Spleen (tissue), 11 donors: ENCODE measurements around the gene P3H1. TPM values are rescaled to one million over a fixed set of nuclear protein-coding genes. Genes with fewer than 3 reads are reported as not detected.

Experiments used
- DNase-seq: peaks from one replicate; pipeline ENCODE4 v3.0.0-alpha.2; 2020
- H3K27ac ChIP-seq, 8 donors: fragments of 200-600 bp; sonication (generic) in 7 of 8; 1 replicate in 4 of 8; 2 replicates in 4 of 8; pipeline versions ENCODE4 v1.5.0 to v1.8.0; 2016 to 2021; ENCODE audit warnings: inconsistent platforms in 4 of 8, mild to moderate bottlenecking in 4 of 8, moderate library complexity in 1 of 8
- H3K27me3 ChIP-seq, 7 donors: fragments of 200-600 bp; sonication (generic) in 6 of 7; replicated peaks in 1 of 7; 1 replicate in 4 of 7; 2 replicates in 3 of 7; pipeline versions ENCODE4 v1.5.0 to v1.8.0; 2016 to 2021; ENCODE audit warnings: inconsistent platforms in 3 of 7, mild to moderate bottlenecking in 1 of 7
- H3K36me3 ChIP-seq, 6 donors: fragments of 200-600 bp; sonication (generic) in 5 of 6; 1 replicate in 4 of 6; 2 replicates in 2 of 6; pipeline versions ENCODE4 v1.5.0 to v1.8.0; 2016 to 2021; ENCODE audit warnings: inconsistent platforms in 2 of 6
- H3K4me1 ChIP-seq, 6 donors: fragments of 200-600 bp; sonication (generic) in 5 of 6; 1 replicate in 3 of 6; 2 replicates in 3 of 6; pipeline versions ENCODE4 v1.5.0 to v1.8.0; 2016 to 2021; ENCODE audit warnings: inconsistent platforms in 3 of 6
- H3K4me3 ChIP-seq, 8 donors: fragments of 200-600 bp; sonication (generic) in 7 of 8; 1 replicate in 4 of 8; 2 replicates in 4 of 8; pipeline versions ENCODE4 v1.5.0 to v1.8.0; 2016 to 2021; ENCODE audit warnings: inconsistent platforms in 4 of 8, mild to moderate bottlenecking in 4 of 8, moderate library complexity in 2 of 8
- H3K9me3 ChIP-seq, 8 donors: fragments of 200-600 bp; sonication (generic) in 7 of 8; 1 replicate in 4 of 8; 2 replicates in 4 of 8; pipeline versions ENCODE4 v1.5.0 to v1.8.0; 2016 to 2021; ENCODE audit warnings: inconsistent platforms in 4 of 8
- CTCF ChIP-seq, 11 experiments: fragments of 200-600 bp in 7 of 11; fragments of 450-650 bp in 4 of 11; sonication (generic) in 4 of 11; IDR thresholded peaks in 8 of 11; conservative IDR thresholded peaks in 3 of 11; 1 replicate in 7 of 11; 2 replicates in 4 of 11; pipeline versions ENCODE4 v1.4.0 to v1.8.0; 2016 to 2021; ENCODE audit warnings: antibody characterized with exemption in 11 of 11, inconsistent platforms in 4 of 11, mild to moderate bottlenecking in 1 of 11
- POLR2A ChIP-seq, 3 donors: fragments of 450-650 bp; IDR thresholded peaks; one replicate each; pipeline ENCODE4 v1.5.1; 2017; ENCODE audit warnings: antibody characterized with exemption in 3 of 3, mild to moderate bottlenecking in 1 of 3
- POLR2AphosphoS5 ChIP-seq, 3 donors: sonication (generic); formaldehyde crosslinking; IDR thresholded peaks; one replicate each; pipeline ENCODE4 v1.5.1; 2017; ENCODE audit warnings: antibody characterized with exemption in 3 of 3
- WGBS, 5 donors: extraction: QIAGEN DNeasy Blood & Tissue Kit in 3 of 5; methylation state at CpG; one replicate each; pipeline versions ENCODE4 v1.1.5 to v1.1.7; 2013 to 2018; 5-methylcytosine and 5-hydroxymethylcytosine counted together
- intact Hi-C: fragments of 100-400 bp; cut with DNase I; formaldehyde crosslinking; loops from one replicate; pipeline ENCODE4 v1.15.0; 2023; ENCODE audit warnings: low total_unique reads
- polyA plus RNA-seq, 3 donors: library from polyadenylated mRNA; stranded (reverse); fragments of 200-250 nt; gene quantifications; one replicate each; pipeline ENCODE4 v1.2.1, GENCODE V29; 2013
- total RNA-seq, 7 donors: library from RNA; depleted of rRNA in 3 of 7; stranded (reverse); fragments of >200 nt in 3 of 7; fragmentation: NEBNext Ultra II Directional in 4 of 7; extraction: Animal tissue kit (Norgen Biotek cat#: 25700) in 4 of 7; gene quantifications; one replicate each; pipeline versions ENCODE4 v1.1.0 to v1.2.1, GENCODE V29; 2016 to 2021
- donor health status: healthy with polysubstance abuse.
- donor health status: DM: no; HTN: no; CAD: no; lungs with moderate emphysema.
- donor health status: DM: no; HTN: no; CAD: no.
- donor health status: Bipolar disorder and iron deficiency.
- donor health status: healthy.
- donor health status: DM: no; HTN: no; CAD: no.
- donor health status: DM: yes; HTN: yes; CAD: no.

The P3H1 gene
- total and polyA plus RNA-seq, 10 donors, result 35.1 to 55.8 (median 42.0) TPM

GRCh38 chr1:42797979-42798378, 31.2 kb upstream of the P3H1 start:
- no peak overlapping the region for H3K27ac ChIP-seq
- no peaks in the 10 kb centered on the region for H3K36me3 ChIP-seq
- DNase-seq, result no peak
- no peaks in the 10 kb centered on the region for H3K27me3 ChIP-seq
- no peaks in the 10 kb centered on the region for H3K9me3 ChIP-seq
- no peaks in the 10 kb centered on the region for H3K4me1 ChIP-seq
- TF ChIP-seq CTCF (IDR thresholded peaks at IDR 0.05 in 8 of 11, conservative IDR thresholded peaks at IDR 0.05 in 3 of 11) (no peak), POLR2AphosphoS5 (IDR thresholded peaks at IDR 0.05) (no peak)
- intact Hi-C loops, result no loop called here
- 81 to 95% (median 87%) methylated on average over 5 of the region's 5 CpGs for WGBS, 5 donors
- no peak overlapping the region for H3K4me3 ChIP-seq

- Histone ChIP-seq H3K27ac (no peak overlapping the region), H3K36me3 (no peaks in the 10 kb centered on the region), H3K4me3 (no peak overlapping the region), H3K27me3 (no peaks in the 10 kb centered on the region), H3K9me3 (no peaks in the 10 kb centered on the region), H3K4me1 (no peaks in the 10 kb centered on the region)
- DNase-seq, result no peak
- TF ChIP-seq CTCF (IDR thresholded peaks at IDR 0.05 in 8 of 11, conservative IDR thresholded peaks at IDR 0.05 in 3 of 11) (no peak), POLR2AphosphoS5 (IDR thresholded peaks at IDR 0.05) (no peak), POLR2A (IDR thresholded peaks at IDR 0.05) (no peak)
- intact Hi-C loops, result no loop called here
- WGBS, 5 donors, result 85 to 94% (median 87%) methylated on average over 3 of the region's 3 CpGs
Observed at GRCh38 chr1:42797414-42797813, 30.6 kb upstream of the P3H1 start.

GRCh38 chr1:42793824-42794223, 27.0 kb upstream of the P3H1 start:
- DNase-seq, result no peak
- Histone ChIP-seq H3K27me3 (no peaks in the 10 kb centered on the region), H3K4me3 (no peak overlapping the region), H3K27ac (no peak overlapping the region), H3K36me3 (no peaks in the 10 kb centered on the region), H3K9me3 (no peaks in the 10 kb centered on the region), H3K4me1 (no peaks in the 10 kb centered on the region)
- no peak for TF ChIP-seq POLR2AphosphoS5 (IDR thresholded peaks at IDR 0.05)
- no peak for TF ChIP-seq POLR2A (IDR thresholded peaks at IDR 0.05)
- TF ChIP-seq CTCF (IDR thresholded peaks at IDR 0.05 in 8 of 11, conservative IDR thresholded peaks at IDR 0.05 in 3 of 11), result no peak
- intact Hi-C loops, result no loop called here
- WGBS, 5 donors, result 71 to 91% (median 78%) methylated on average over 2 of the region's 2 CpGs

DNA sequence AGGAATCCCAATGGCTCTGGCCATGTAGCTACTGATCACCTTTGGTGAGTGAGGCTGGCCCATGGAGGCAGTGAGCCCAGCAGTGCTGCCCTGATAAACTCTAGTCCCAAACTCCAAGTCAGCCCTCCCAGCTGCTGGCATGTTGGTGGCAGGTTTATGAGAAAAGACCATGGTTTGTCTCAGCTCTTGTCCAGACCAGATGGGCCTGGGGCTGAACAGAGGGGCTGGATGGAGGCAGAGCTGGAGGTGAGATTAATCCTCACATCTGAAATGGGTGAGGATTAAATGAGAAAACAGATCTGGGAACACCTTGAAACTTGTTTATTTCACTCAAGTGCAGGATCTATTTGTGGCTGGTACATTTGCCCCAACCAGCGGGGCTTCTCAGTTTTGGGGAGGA, 21.2 kb upstream of the P3H1 start:
- no peak for TF ChIP-seq CTCF (IDR thresholded peaks at IDR 0.05 in 8 of 11, conservative IDR thresholded peaks at IDR 0.05 in 3 of 11)
- no peak for TF ChIP-seq POLR2AphosphoS5 (IDR thresholded peaks at IDR 0.05)
- TF ChIP-seq POLR2A (IDR thresholded peaks at IDR 0.05), result no peak
- peaks cover 0 to 9% (median 0%) of the 10 kb centered on the region in 6 donors for H3K36me3 ChIP-seq
- H3K27me3 ChIP-seq, result peaks cover 0 to 10% (median 0%) of the 10 kb centered on the region in 7 donors
- H3K27ac ChIP-seq, result no peak overlapping the region
- no peaks in the 10 kb centered on the region for H3K9me3 ChIP-seq
- no peak overlapping the region for H3K4me3 ChIP-seq
- intact Hi-C loops, result no loop called here
- 84 to 96% (median 96%) methylated on average over 1 of the region's 1 CpG for WGBS, 5 donors
- peaks cover 0 to 17% (median 10%) of the 10 kb centered on the region in 6 donors for H3K4me1 ChIP-seq
- no peak for DNase-seq
